Neural cell (in vitro differentiated cells): ENCODE measurements around the gene ZNF516. TPM values are rescaled to one million over a fixed set of nuclear protein-coding genes. Genes with fewer than 3 reads are reported as not detected.

Source experiments
- H2AFZ ChIP-seq: fragments of 200-600, 300-800 bp; sonication (generic), shearing (Covaris generic); 2 replicates; pipeline ENCODE4 v1.6.0; 2014; ENCODE audit warnings: low read depth, mild to moderate bottlenecking, antibody characterized with exemption, low read length, moderate library complexity
- H3F3A ChIP-seq: fragments of 200-600 bp; shearing (Covaris generic); 2 replicates; pipeline ENCODE4 v1.6.1; 2016; ENCODE audit warnings: mild to moderate bottlenecking, moderate library complexity, mixed read lengths, antibody characterized with exemption, low read length; ENCODE audit not compliant: insufficient read depth, poor library complexity, severe bottlenecking
- H3K27ac ChIP-seq: fragments of 200-600, 300-800 bp; sonication (generic), shearing (Covaris generic); 2 replicates; pipeline ENCODE4 v1.5.1; 2014; ENCODE audit warnings: mild to moderate bottlenecking, low read length, moderate library complexity
- H3K27me3 ChIP-seq: fragments of 300-800, 200-600 bp; sonication (generic), shearing (Covaris generic); 2 replicates; pipeline ENCODE4 v1.6.0; 2014; ENCODE audit warnings: mild to moderate bottlenecking, low read depth, low read length, moderate library complexity; ENCODE audit not compliant: insufficient read depth
- H3K36me3 ChIP-seq: fragments of 300-800, 200-600 bp; sonication (generic), shearing (Covaris generic); 2 replicates; pipeline ENCODE4 v1.5.1; 2014; ENCODE audit warnings: mild to moderate bottlenecking, antibody characterized with exemption, low read length, moderate library complexity; ENCODE audit not compliant: insufficient read depth
- H3K4me2 ChIP-seq: fragments of 300-800, 200-600 bp; sonication (generic), shearing (Covaris generic); 2 replicates; pipeline ENCODE4 v1.6.0; 2014; ENCODE audit warnings: mild to moderate bottlenecking, low read length
- H3K4me3 ChIP-seq: fragments of 300-800, 200-600 bp; sonication (generic), shearing (Covaris generic); 2 replicates; pipeline ENCODE4 v1.5.1; 2014; ENCODE audit warnings: mild to moderate bottlenecking, low read length, moderate library complexity
- H3K79me2 ChIP-seq: fragments of 200-600 bp; shearing (Covaris generic); replicated peaks from 2 replicates; pipeline ENCODE4 v1.6.0; 2014; ENCODE audit warnings: mild to moderate bottlenecking, low read length, moderate library complexity; ENCODE audit not compliant: insufficient read depth
- H3K9ac ChIP-seq: fragments of 300-800, 200-600 bp; sonication (generic), shearing (Covaris generic); 2 replicates; pipeline ENCODE4 v1.6.1; 2016; ENCODE audit warnings: mild to moderate bottlenecking, low read length, mixed read lengths
- H3K9me2 ChIP-seq: fragments of 200-600 bp; shearing (Covaris generic); 2 replicates; pipeline ENCODE4 v1.6.1; 2016; ENCODE audit warnings: mild to moderate bottlenecking, low read length, mixed read lengths; ENCODE audit not compliant: insufficient read depth
- H3K9me3 ChIP-seq: fragments of 200-600, 300-800 bp; sonication (generic), shearing (Covaris generic); 2 replicates; pipeline ENCODE4 v1.6.1; 2016; ENCODE audit warnings: mild to moderate bottlenecking, mixed run types, low read length, moderate library complexity, mixed read lengths
- H4K20me1 ChIP-seq: fragments of 200-600 bp; shearing (Covaris generic); 2 replicates; pipeline ENCODE4 v1.6.1; 2016; ENCODE audit warnings: mild to moderate bottlenecking, mixed run types; ENCODE audit not compliant: insufficient read depth
- EP300 ChIP-seq: fragments of 450-650 bp; conservative IDR thresholded peaks from 2 replicates; pipeline ENCODE4 v1.6.1; 2014; ENCODE audit warnings: antibody characterized with exemption, mild to moderate bottlenecking, moderate library complexity; ENCODE audit not compliant: poor library complexity, severe bottlenecking
- EZH2 ChIP-seq: fragments of 200-600, 300-800 bp; shearing (Covaris generic), sonication (generic); IDR thresholded peaks from 2 replicates; pipeline ENCODE4 v1.6.1; 2014; ENCODE audit warnings: antibody characterized with exemption, low read length, borderline replicate concordance, mild to moderate bottlenecking; ENCODE audit not compliant: insufficient read depth, poor library complexity, severe bottlenecking
- MXI1 ChIP-seq: fragments of 450-650 bp; conservative IDR thresholded peaks from 2 replicates; pipeline ENCODE4 v1.6.1; 2014; ENCODE audit warnings: antibody characterized with exemption, mild to moderate bottlenecking; ENCODE audit not compliant: poor library complexity, severe bottlenecking
- POLR2AphosphoS5 ChIP-seq: IDR thresholded peaks from 2 replicates; pipeline ENCODE4 v1.6.1; 2012
- RAD21 ChIP-seq: fragments of 450-650 bp; conservative IDR thresholded peaks from 2 replicates; pipeline ENCODE4 v1.6.1; 2014; ENCODE audit warnings: antibody characterized with exemption, mild to moderate bottlenecking, moderate library complexity
- SMC3 ChIP-seq: fragments of 450-650 bp; conservative IDR thresholded peaks from 2 replicates; pipeline ENCODE4 v1.6.1; 2014; ENCODE audit warnings: antibody characterized with exemption, mild to moderate bottlenecking, moderate library complexity; ENCODE audit not compliant: poor library complexity
- TAF1 ChIP-seq: IDR thresholded peaks from 2 replicates; pipeline ENCODE4 v1.6.1; 2012; ENCODE audit warnings: low read depth
- polyA plus RNA-seq: library from polyadenylated mRNA; depleted of rRNA; stranded (reverse); fragments of >200 nt; gene quantifications from 2 replicates; pipeline ENCODE4 v1.2.3, GENCODE V29; 2014
- TF ChIP-seq, protein P1 (sequence below): IDR thresholded peaks from 2 replicates; pipeline ENCODE4 v1.6.1; 2012; ENCODE audit warnings: borderline replicate concordance
- TF ChIP-seq, protein P2 (sequence below): fragments of 450-650 bp; IDR thresholded peaks from 2 replicates; pipeline ENCODE4 v1.5.1; 2014; ENCODE audit warnings: antibody characterized with exemption, mild to moderate bottlenecking, moderate library complexity; ENCODE audit not compliant: poor library complexity, severe bottlenecking

Gene ZNF516
- polyA plus RNA-seq, 1 donor from 2014 or later = 11.5 TPM

DNA sequence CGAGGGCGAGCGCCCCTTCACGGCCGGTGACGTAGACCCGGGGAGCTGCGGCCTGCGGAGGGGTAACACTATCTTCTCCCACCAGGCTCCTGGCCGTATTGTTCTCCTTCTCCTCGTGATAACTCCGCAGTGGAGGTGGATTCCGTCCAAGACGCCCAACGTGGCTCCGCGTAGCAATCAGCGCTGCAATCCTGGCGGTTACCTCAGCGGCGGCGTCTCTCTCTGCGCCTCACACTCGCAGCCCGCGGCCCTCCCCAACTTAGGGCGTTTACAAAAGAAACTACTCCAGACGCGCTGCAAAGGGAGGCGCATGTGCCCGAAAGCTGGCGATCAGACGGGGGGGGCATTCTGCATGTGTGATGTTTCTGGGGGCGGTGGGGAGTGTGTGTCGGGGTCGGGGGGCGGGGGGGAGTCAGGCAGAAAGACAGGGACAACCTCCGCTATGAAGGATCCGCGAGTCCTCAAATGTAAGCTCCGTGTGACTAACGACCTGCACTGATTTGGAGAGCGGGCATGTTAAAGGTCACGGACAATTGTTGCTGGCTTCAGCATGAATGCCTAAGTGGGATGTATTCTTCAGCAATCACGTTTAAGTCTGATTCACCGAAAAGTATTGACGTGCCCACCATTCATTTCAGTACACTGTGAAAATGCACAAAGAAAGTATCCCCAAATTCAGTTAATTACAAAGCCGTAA, 1.3 kb upstream of the ZNF516 start:
- H3K36me3 ChIP-seq = no peaks in the 10 kb centered on the region
- H3K4me3 ChIP-seq = peak overlapping the region; percentile 93
- no peak overlapping the region for H2AFZ ChIP-seq
- peaks cover 6% of the 10 kb centered on the region for H3K79me2 ChIP-seq
- no peak for TF ChIP-seq TAF1
- no peak for TF ChIP-seq RAD21
- TF ChIP-seq, protein P1, sequence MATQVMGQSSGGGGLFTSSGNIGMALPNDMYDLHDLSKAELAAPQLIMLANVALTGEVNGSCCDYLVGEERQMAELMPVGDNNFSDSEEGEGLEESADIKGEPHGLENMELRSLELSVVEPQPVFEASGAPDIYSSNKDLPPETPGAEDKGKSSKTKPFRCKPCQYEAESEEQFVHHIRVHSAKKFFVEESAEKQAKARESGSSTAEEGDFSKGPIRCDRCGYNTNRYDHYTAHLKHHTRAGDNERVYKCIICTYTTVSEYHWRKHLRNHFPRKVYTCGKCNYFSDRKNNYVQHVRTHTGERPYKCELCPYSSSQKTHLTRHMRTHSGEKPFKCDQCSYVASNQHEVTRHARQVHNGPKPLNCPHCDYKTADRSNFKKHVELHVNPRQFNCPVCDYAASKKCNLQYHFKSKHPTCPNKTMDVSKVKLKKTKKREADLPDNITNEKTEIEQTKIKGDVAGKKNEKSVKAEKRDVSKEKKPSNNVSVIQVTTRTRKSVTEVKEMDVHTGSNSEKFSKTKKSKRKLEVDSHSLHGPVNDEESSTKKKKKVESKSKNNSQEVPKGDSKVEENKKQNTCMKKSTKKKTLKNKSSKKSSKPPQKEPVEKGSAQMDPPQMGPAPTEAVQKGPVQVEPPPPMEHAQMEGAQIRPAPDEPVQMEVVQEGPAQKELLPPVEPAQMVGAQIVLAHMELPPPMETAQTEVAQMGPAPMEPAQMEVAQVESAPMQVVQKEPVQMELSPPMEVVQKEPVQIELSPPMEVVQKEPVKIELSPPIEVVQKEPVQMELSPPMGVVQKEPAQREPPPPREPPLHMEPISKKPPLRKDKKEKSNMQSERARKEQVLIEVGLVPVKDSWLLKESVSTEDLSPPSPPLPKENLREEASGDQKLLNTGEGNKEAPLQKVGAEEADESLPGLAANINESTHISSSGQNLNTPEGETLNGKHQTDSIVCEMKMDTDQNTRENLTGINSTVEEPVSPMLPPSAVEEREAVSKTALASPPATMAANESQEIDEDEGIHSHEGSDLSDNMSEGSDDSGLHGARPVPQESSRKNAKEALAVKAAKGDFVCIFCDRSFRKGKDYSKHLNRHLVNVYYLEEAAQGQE = no peak
- no peak for TF ChIP-seq MXI1
- no peak for TF ChIP-seq EZH2
- no peak for TF ChIP-seq EP300
- no peak for TF ChIP-seq POLR2AphosphoS5
- no peak for TF ChIP-seq SMC3
- TF ChIP-seq, protein P2, sequence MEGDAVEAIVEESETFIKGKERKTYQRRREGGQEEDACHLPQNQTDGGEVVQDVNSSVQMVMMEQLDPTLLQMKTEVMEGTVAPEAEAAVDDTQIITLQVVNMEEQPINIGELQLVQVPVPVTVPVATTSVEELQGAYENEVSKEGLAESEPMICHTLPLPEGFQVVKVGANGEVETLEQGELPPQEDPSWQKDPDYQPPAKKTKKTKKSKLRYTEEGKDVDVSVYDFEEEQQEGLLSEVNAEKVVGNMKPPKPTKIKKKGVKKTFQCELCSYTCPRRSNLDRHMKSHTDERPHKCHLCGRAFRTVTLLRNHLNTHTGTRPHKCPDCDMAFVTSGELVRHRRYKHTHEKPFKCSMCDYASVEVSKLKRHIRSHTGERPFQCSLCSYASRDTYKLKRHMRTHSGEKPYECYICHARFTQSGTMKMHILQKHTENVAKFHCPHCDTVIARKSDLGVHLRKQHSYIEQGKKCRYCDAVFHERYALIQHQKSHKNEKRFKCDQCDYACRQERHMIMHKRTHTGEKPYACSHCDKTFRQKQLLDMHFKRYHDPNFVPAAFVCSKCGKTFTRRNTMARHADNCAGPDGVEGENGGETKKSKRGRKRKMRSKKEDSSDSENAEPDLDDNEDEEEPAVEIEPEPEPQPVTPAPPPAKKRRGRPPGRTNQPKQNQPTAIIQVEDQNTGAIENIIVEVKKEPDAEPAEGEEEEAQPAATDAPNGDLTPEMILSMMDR = no peak
- no peak overlapping the region for H3K9ac ChIP-seq
- H3K9me3 ChIP-seq = no peaks in the 10 kb centered on the region
- no peaks in the 10 kb centered on the region for H3K9me2 ChIP-seq
- no peaks in the 10 kb centered on the region for H3K27me3 ChIP-seq
- no peak overlapping the region for H3K4me2 ChIP-seq
- no peak overlapping the region for H3K27ac ChIP-seq
- H4K20me1 ChIP-seq = no peaks in the 10 kb centered on the region
- H3F3A ChIP-seq = peaks cover 4% of the 10 kb centered on the region

DNA sequence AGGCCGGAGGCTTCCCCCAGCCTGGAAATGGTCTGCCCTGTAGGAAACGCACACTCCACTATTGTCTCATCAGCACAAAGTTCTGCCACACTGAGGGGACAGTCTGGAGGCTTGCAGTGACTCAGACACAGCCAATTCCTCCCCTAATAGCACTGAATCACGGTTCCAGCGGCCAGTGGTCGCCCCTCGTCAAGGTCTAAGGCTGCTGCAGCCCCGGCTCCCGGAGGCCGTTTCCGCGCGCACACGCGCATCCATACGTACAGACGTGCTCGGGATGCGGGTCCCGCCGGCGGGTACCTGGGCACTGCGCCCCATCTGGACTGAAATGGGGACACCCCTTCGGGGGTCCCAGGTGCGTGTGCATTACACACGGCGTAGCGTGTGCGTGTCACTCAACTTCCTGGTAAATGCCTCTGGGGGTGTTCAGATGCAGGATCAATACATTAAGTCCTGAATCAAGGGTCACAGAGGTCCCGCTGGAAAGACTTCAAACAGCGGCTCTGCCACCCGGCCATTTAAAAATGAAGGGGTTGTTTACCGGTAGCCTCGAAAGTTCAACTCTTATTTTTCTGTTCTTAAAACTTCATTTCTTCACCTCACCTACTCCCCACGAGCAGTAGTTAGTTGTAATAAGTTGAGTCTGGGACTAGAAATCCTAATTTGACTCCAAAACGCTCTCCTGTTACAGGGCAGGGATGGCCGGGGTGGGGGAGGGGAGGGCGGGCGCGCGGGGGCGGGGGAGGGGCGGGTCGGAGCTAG, 572 bp upstream of the ZNF516 start:
- Histone ChIP-seq H3K4me2 (peak overlapping the region; percentile 82), H2AFZ (peak overlapping the region; percentile 85), H3K27me3 (no peaks in the 10 kb centered on the region), H3K9me3 (no peaks in the 10 kb centered on the region), H3K79me2 (peaks cover 7% of the 10 kb centered on the region), H3F3A (peaks cover 4% of the 10 kb centered on the region), H3K36me3 (no peaks in the 10 kb centered on the region), H3K4me3 (peak overlapping the region; percentile 93), H3K9me2 (no peaks in the 10 kb centered on the region), H4K20me1 (no peaks in the 10 kb centered on the region), H3K27ac (peak overlapping the region; percentile 49), H3K9ac (peak overlapping the region; percentile 69)
- peak; percentile 74 for TF ChIP-seq TAF1
- peak; percentile 30 for TF ChIP-seq RAD21
- TF ChIP-seq, protein P1 = peak; percentile 64
- TF ChIP-seq MXI1 = peak; percentile 71
- no peak for TF ChIP-seq EZH2
- TF ChIP-seq POLR2AphosphoS5 = peak; percentile 61
- TF ChIP-seq, protein P2 = peak; percentile 45
- TF ChIP-seq SMC3 = peak; percentile 34
- no peak for TF ChIP-seq EP300
